ENCODE data around the gene CABLES1.

CABLES1 gene

GRCh38 chr18:23235336-23235735 lies 100.1 kb downstream of the CABLES1 start:
- H3K36me3 ChIP-seq (ENCODE audit: control insufficient read depth in 1 of 2, insufficient read depth in 2 of 2, low read length in 2 of 2): no peaks in the 10 kb centered on the region
- no CpG with 5 or more reads among the region's 5 CpGs for whole genome bisulfite sequencing (ENCODE audit: extremely low coverage, insufficient coverage, insufficient read length)
- H3K14ac ChIP-seq (ENCODE audit: low read length): no peak overlapping the region
- H2AK5ac ChIP-seq (ENCODE audit: low read length): no peak overlapping the region
- no peak overlapping the region for H3K4me2 ChIP-seq (ENCODE audit: low read length)
- no peak overlapping the region for H3K27ac ChIP-seq (ENCODE audit: low read depth, low read length)
- no peaks in the 10 kb centered on the region for H3K9me3 ChIP-seq (ENCODE audit: insufficient read depth, low read depth, low read length)
- no peak overlapping the region for H2BK5ac ChIP-seq (ENCODE audit: low read depth, low read length, poor library complexity)
- H4K12ac ChIP-seq (ENCODE audit: low read depth, low read length): no peak overlapping the region
- H3K79me2 ChIP-seq (ENCODE audit: control insufficient read depth, insufficient read depth, low read length, poor library complexity): no peaks in the 10 kb centered on the region
- peaks cover 33 to 35% of the 10 kb centered on the region in 2 experiments for H3K4me1 ChIP-seq (ENCODE audit: control insufficient read depth in 1 of 2, insufficient read depth in 2 of 2, low read length in 2 of 2)
- no peak overlapping the region for H3K4ac ChIP-seq (ENCODE audit: low read depth, low read length)
- H3K27me3 ChIP-seq (ENCODE audit: insufficient read depth, low read length): no peaks in the 10 kb centered on the region
- H4K8ac ChIP-seq (ENCODE audit: low read depth, low read length): no peak overlapping the region
- no peak overlapping the region for H3K23ac ChIP-seq (ENCODE audit: low read length)
- H3K9ac ChIP-seq (ENCODE audit: low read length): no peak overlapping the region
- DNase-seq: no peak
- no peak overlapping the region for H3K4me3 ChIP-seq (ENCODE audit: low read depth, low read length)
- H4K91ac ChIP-seq (ENCODE audit: low read depth, low read length): no peak overlapping the region
- H3K18ac ChIP-seq (ENCODE audit: low read length): no peak overlapping the region
- H2BK120ac ChIP-seq (ENCODE audit: insufficient read depth, low read length, poor library complexity): no peak overlapping the region
- H2AFZ ChIP-seq (ENCODE audit: insufficient read depth, low read length, poor library complexity): no peak overlapping the region
- peaks cover 12% of the 10 kb centered on the region for H3K79me1 ChIP-seq (ENCODE audit: low read length)
- no peak overlapping the region for H2BK12ac ChIP-seq (ENCODE audit: low read length)

GRCh38 chr18:23235860-23236259 lies 100.6 kb downstream of the CABLES1 start:
- no peak overlapping the region for H2BK5ac ChIP-seq (ENCODE audit: low read depth, low read length, poor library complexity)
- no peak overlapping the region for H4K91ac ChIP-seq (ENCODE audit: low read depth, low read length)
- H2BK12ac ChIP-seq (ENCODE audit: low read length): no peak overlapping the region
- H3K9ac ChIP-seq (ENCODE audit: low read length): no peak overlapping the region
- no peak overlapping the region for H3K4me2 ChIP-seq (ENCODE audit: low read length)
- H3K27me3 ChIP-seq (ENCODE audit: insufficient read depth, low read length): no peaks in the 10 kb centered on the region
- no peak overlapping the region for H2AFZ ChIP-seq (ENCODE audit: insufficient read depth, low read length, poor library complexity)
- H3K4me3 ChIP-seq (ENCODE audit: low read depth, low read length): no peak overlapping the region
- no CpG with 5 or more reads among the region's 11 CpGs for WGBS (ENCODE audit: extremely low coverage, insufficient coverage, insufficient read length)
- no peaks in the 10 kb centered on the region for H3K9me3 ChIP-seq (ENCODE audit: insufficient read depth, low read depth, low read length)
- peaks cover 10% of the 10 kb centered on the region for H3K79me1 ChIP-seq (ENCODE audit: low read length)
- no peak overlapping the region for H3K27ac ChIP-seq (ENCODE audit: low read depth, low read length)
- H3K4ac ChIP-seq (ENCODE audit: low read depth, low read length): no peak overlapping the region
- no peak overlapping the region for H3K14ac ChIP-seq (ENCODE audit: low read length)
- no peak overlapping the region for H4K12ac ChIP-seq (ENCODE audit: low read depth, low read length)
- no peak overlapping the region for H2BK120ac ChIP-seq (ENCODE audit: insufficient read depth, low read length, poor library complexity)
- no peak overlapping the region for H3K18ac ChIP-seq (ENCODE audit: low read length)
- DNase-seq: no peak
- no peak overlapping the region for H3K23ac ChIP-seq (ENCODE audit: low read length)
- H3K36me3 ChIP-seq (ENCODE audit: control insufficient read depth in 1 of 2, insufficient read depth in 2 of 2, low read length in 2 of 2): no peaks in the 10 kb centered on the region
- no peak overlapping the region for H4K8ac ChIP-seq (ENCODE audit: low read depth, low read length)
- H2AK5ac ChIP-seq (ENCODE audit: low read length): no peak overlapping the region
- H3K4me1 ChIP-seq (ENCODE audit: control insufficient read depth in 1 of 2, insufficient read depth in 2 of 2, low read length in 2 of 2): peaks cover 34 to 36% of the 10 kb centered on the region in 2 experiments
- H3K79me2 ChIP-seq (ENCODE audit: control insufficient read depth, insufficient read depth, low read length, poor library complexity): no peaks in the 10 kb centered on the region

GRCh38 chr18:23236876-23237468 lies 101.7 kb downstream of the CABLES1 start:
- Histone ChIP-seq H3K14ac (ENCODE audit: low read length) (no peak overlapping the region), H3K27me3 (ENCODE audit: insufficient read depth, low read length) (no peaks in the 10 kb centered on the region), H4K8ac (ENCODE audit: low read depth, low read length) (no peak overlapping the region), H3K4me3 (ENCODE audit: low read depth, low read length) (no peak overlapping the region), H3K18ac (ENCODE audit: low read length) (no peak overlapping the region), H3K79me1 (ENCODE audit: low read length) (peaks cover 8% of the 10 kb centered on the region), H3K9ac (ENCODE audit: low read length) (no peak overlapping the region), H3K23ac (ENCODE audit: low read length) (no peak overlapping the region), H3K4ac (ENCODE audit: low read depth, low read length) (no peak overlapping the region), H4K91ac (ENCODE audit: low read depth, low read length) (peak overlapping the region; percentile 5), H3K4me2 (ENCODE audit: low read length) (no peak overlapping the region), H3K36me3 (ENCODE audit: control insufficient read depth in 1 of 2, insufficient read depth in 2 of 2, low read length in 2 of 2) (no peaks in the 10 kb centered on the region), H3K27ac (ENCODE audit: low read depth, low read length) (no peak overlapping the region), H2BK5ac (ENCODE audit: low read depth, low read length, poor library complexity) (no peak overlapping the region), H3K9me3 (ENCODE audit: insufficient read depth, low read depth, low read length) (no peaks in the 10 kb centered on the region), H4K12ac (ENCODE audit: low read depth, low read length) (no peak overlapping the region), H2BK12ac (ENCODE audit: low read length) (no peak overlapping the region), H3K4me1 (ENCODE audit: control insufficient read depth in 1 of 2, insufficient read depth in 2 of 2, low read length in 2 of 2) (peaks cover 30 to 32% of the 10 kb centered on the region in 2 experiments), H3K79me2 (ENCODE audit: control insufficient read depth, insufficient read depth, low read length, poor library complexity) (no peaks in the 10 kb centered on the region), H2AFZ (ENCODE audit: insufficient read depth, low read length, poor library complexity) (no peak overlapping the region), H2BK120ac (ENCODE audit: insufficient read depth, low read length, poor library complexity) (no peak overlapping the region), H2AK5ac (ENCODE audit: low read length) (no peak overlapping the region)
- WGBS (ENCODE audit: extremely low coverage, insufficient coverage, insufficient read length): no CpG with 5 or more reads among the region's 13 CpGs
- peak; percentile 64 to 74 for DNase-seq

GRCh38 chr18:23237524-23238151 lies 102.4 kb downstream of the CABLES1 start:
- no peak overlapping the region for H2AK5ac ChIP-seq (ENCODE audit: low read length)
- no peak overlapping the region for H3K27ac ChIP-seq (ENCODE audit: low read depth, low read length)
- H3K36me3 ChIP-seq (ENCODE audit: control insufficient read depth in 1 of 2, insufficient read depth in 2 of 2, low read length in 2 of 2): no peaks in the 10 kb centered on the region
- no peak overlapping the region for H4K8ac ChIP-seq (ENCODE audit: low read depth, low read length)
- peaks cover 8% of the 10 kb centered on the region for H3K79me1 ChIP-seq (ENCODE audit: low read length)
- no peak overlapping the region for H2BK5ac ChIP-seq (ENCODE audit: low read depth, low read length, poor library complexity)
- H3K14ac ChIP-seq (ENCODE audit: low read length): peak overlapping the region; percentile 30
- H4K91ac ChIP-seq (ENCODE audit: low read depth, low read length): peak overlapping the region; percentile 8
- peak overlapping the region; percentile 34 for H2BK12ac ChIP-seq (ENCODE audit: low read length)
- no peak overlapping the region for H3K23ac ChIP-seq (ENCODE audit: low read length)
- DNase-seq: peak; percentile 73 to 84
- H3K4me2 ChIP-seq (ENCODE audit: low read length): no peak overlapping the region
- no peak overlapping the region for H2AFZ ChIP-seq (ENCODE audit: insufficient read depth, low read length, poor library complexity)
- H3K9me3 ChIP-seq (ENCODE audit: insufficient read depth, low read depth, low read length): no peaks in the 10 kb centered on the region
- H2BK120ac ChIP-seq (ENCODE audit: insufficient read depth, low read length, poor library complexity): peak overlapping the region; percentile 3
- H3K4me1 ChIP-seq (ENCODE audit: control insufficient read depth in 1 of 2, insufficient read depth in 2 of 2, low read length in 2 of 2): peaks cover 30 to 32% of the 10 kb centered on the region in 2 experiments
- no peak overlapping the region for H3K4me3 ChIP-seq (ENCODE audit: low read depth, low read length)
- H3K18ac ChIP-seq (ENCODE audit: low read length): no peak overlapping the region
- H3K27me3 ChIP-seq (ENCODE audit: insufficient read depth, low read length): no peaks in the 10 kb centered on the region
- WGBS (ENCODE audit: extremely low coverage, insufficient coverage, insufficient read length): no CpG with 5 or more reads among the region's 17 CpGs
- H4K12ac ChIP-seq (ENCODE audit: low read depth, low read length): no peak overlapping the region
- no peak overlapping the region for H3K9ac ChIP-seq (ENCODE audit: low read length)
- H3K4ac ChIP-seq (ENCODE audit: low read depth, low read length): no peak overlapping the region
- no peaks in the 10 kb centered on the region for H3K79me2 ChIP-seq (ENCODE audit: control insufficient read depth, insufficient read depth, low read length, poor library complexity)
